Measurements from ENCODE around the gene KCNA2. TPM values are rescaled to one million over a fixed set of nuclear protein-coding genes. Genes with fewer than 3 reads are reported as not detected.

The KCNA2 gene
- total and polyA plus RNA-seq, 2 of the 13 experiments (the other 11 are each of a cell fraction or from before 2014, with no cell fraction given): not detected

DNA sequence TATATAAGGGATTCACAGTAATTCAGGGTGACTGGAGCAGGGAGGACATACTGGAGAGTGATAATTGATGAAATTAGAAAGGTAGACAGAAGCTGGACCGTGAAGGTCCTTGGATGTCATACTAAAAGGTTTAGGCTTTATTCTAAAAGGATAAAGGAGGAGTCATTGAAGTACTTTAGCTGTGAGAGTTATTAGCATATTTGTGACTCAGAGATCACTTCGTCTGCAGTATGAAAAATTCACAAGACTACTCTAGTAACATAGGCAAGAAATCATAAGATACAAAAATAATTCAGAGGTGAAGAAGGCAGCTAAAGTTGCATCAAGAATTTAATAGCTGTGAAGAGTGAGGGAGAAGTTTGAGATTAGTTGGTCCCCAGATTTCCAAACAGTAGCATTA lies 42.3 kb upstream of the KCNA2 start:
- FAIRE-seq: no peak
- POLR2A ChIA-PET: no interaction called here
- CTCF ChIA-PET (ENCODE audit: low intra/inter-chr PET ratio, low total read pairs): no interaction called here

More for the DNA sequence above, 42.3 kb upstream of the KCNA2 start:
- H3K9ac ChIP-seq (ENCODE audit: insufficient read depth, low read depth, low read length): no peak overlapping the region
- H3K36me3 ChIP-seq (replicated peaks in 1 of 2; ENCODE audit: control insufficient read depth in 1 of 2, insufficient read depth in 2 of 2, low read length in 2 of 2): no peaks in the 10 kb centered on the region
- no peaks in the 10 kb centered on the region for H4K20me1 ChIP-seq (ENCODE audit: insufficient read depth, low read length)
- no peak overlapping the region for H3K4me3 ChIP-seq (replicated peaks in 1 of 3; ENCODE audit: insufficient read depth in 1 of 3, low read depth in 2 of 3, low read length in 3 of 3)
- H3K27ac ChIP-seq (ENCODE audit: extremely low read length, insufficient read depth, low read length): no peak overlapping the region
- intact Hi-C loops (cut with micrococcal nuclease; ENCODE audit: unreplicated experiment): no loop called here
- TF ChIP-seq, protein P1, sequence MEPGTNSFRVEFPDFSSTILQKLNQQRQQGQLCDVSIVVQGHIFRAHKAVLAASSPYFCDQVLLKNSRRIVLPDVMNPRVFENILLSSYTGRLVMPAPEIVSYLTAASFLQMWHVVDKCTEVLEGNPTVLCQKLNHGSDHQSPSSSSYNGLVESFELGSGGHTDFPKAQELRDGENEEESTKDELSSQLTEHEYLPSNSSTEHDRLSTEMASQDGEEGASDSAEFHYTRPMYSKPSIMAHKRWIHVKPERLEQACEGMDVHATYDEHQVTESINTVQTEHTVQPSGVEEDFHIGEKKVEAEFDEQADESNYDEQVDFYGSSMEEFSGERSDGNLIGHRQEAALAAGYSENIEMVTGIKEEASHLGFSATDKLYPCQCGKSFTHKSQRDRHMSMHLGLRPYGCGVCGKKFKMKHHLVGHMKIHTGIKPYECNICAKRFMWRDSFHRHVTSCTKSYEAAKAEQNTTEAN (CRISPR knock-in tag; conservative IDR thresholded peaks at IDR 0.05): no peak
- no peak for TF ChIP-seq MIER3 (CRISPR knock-in tag; IDR thresholded peaks at IDR 0.05; ENCODE audit: borderline replicate concordance)
- TF ChIP-seq, protein P2, sequence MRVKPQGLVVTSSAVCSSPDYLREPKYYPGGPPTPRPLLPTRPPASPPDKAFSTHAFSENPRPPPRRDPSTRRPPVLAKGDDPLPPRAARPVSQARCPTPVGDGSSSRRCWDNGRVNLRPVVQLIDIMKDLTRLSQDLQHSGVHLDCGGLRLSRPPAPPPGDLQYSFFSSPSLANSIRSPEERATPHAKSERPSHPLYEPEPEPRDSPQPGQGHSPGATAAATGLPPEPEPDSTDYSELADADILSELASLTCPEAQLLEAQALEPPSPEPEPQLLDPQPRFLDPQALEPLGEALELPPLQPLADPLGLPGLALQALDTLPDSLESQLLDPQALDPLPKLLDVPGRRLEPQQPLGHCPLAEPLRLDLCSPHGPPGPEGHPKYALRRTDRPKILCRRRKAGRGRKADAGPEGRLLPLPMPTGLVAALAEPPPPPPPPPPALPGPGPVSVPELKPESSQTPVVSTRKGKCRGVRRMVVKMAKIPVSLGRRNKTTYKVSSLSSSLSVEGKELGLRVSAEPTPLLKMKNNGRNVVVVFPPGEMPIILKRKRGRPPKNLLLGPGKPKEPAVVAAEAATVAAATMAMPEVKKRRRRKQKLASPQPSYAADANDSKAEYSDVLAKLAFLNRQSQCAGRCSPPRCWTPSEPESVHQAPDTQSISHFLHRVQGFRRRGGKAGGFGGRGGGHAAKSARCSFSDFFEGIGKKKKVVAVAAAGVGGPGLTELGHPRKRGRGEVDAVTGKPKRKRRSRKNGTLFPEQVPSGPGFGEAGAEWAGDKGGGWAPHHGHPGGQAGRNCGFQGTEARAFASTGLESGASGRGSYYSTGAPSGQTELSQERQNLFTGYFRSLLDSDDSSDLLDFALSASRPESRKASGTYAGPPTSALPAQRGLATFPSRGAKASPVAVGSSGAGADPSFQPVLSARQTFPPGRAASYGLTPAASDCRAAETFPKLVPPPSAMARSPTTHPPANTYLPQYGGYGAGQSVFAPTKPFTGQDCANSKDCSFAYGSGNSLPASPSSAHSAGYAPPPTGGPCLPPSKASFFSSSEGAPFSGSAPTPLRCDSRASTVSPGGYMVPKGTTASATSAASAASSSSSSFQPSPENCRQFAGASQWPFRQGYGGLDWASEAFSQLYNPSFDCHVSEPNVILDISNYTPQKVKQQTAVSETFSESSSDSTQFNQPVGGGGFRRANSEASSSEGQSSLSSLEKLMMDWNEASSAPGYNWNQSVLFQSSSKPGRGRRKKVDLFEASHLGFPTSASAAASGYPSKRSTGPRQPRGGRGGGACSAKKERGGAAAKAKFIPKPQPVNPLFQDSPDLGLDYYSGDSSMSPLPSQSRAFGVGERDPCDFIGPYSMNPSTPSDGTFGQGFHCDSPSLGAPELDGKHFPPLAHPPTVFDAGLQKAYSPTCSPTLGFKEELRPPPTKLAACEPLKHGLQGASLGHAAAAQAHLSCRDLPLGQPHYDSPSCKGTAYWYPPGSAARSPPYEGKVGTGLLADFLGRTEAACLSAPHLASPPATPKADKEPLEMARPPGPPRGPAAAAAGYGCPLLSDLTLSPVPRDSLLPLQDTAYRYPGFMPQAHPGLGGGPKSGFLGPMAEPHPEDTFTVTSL (CRISPR knock-in tag; IDR thresholded peaks at IDR 0.05; ENCODE audit: borderline replicate concordance): no peak
- no peak for TF ChIP-seq CEBPB (IDR thresholded peaks at IDR 0.05; ENCODE audit: borderline replicate concordance, low read depth, low read length)
- no peak for TF ChIP-seq ZNF230 (CRISPR knock-in tag; IDR thresholded peaks at IDR 0.05)
- TF ChIP-seq CBFB (CRISPR knock-in tag; IDR thresholded peaks at IDR 0.05): no peak
- no peak for TF ChIP-seq ZKSCAN1 (IDR thresholded peaks at IDR 0.05; ENCODE audit: low read length)
- TF ChIP-seq SMAD3 (CRISPR knock-in tag; IDR thresholded peaks at IDR 0.05): no peak
- TF ChIP-seq, protein P3, sequence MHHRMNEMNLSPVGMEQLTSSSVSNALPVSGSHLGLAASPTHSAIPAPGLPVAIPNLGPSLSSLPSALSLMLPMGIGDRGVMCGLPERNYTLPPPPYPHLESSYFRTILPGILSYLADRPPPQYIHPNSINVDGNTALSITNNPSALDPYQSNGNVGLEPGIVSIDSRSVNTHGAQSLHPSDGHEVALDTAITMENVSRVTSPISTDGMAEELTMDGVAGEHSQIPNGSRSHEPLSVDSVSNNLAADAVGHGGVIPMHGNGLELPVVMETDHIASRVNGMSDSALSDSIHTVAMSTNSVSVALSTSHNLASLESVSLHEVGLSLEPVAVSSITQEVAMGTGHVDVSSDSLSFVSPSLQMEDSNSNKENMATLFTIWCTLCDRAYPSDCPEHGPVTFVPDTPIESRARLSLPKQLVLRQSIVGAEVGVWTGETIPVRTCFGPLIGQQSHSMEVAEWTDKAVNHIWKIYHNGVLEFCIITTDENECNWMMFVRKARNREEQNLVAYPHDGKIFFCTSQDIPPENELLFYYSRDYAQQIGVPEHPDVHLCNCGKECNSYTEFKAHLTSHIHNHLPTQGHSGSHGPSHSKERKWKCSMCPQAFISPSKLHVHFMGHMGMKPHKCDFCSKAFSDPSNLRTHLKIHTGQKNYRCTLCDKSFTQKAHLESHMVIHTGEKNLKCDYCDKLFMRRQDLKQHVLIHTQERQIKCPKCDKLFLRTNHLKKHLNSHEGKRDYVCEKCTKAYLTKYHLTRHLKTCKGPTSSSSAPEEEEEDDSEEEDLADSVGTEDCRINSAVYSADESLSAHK (CRISPR knock-in tag; IDR thresholded peaks at IDR 0.05; ENCODE audit: borderline replicate concordance): no peak
- no peak for TF ChIP-seq ZFP36 (IDR thresholded peaks at IDR 0.05; ENCODE audit: borderline replicate concordance, low read depth, low read length, partially characterized antibody)
- TF ChIP-seq SP2 (CRISPR knock-in tag; IDR thresholded peaks at IDR 0.05): no peak
- TF ChIP-seq KLF16 (CRISPR knock-in tag; IDR thresholded peaks at IDR 0.05): no peak
- no peak for TF ChIP-seq U2AF1 (optimal IDR thresholded peaks at IDR 0.05; ENCODE audit: low read depth, low read length)
- TF ChIP-seq, protein P4, sequence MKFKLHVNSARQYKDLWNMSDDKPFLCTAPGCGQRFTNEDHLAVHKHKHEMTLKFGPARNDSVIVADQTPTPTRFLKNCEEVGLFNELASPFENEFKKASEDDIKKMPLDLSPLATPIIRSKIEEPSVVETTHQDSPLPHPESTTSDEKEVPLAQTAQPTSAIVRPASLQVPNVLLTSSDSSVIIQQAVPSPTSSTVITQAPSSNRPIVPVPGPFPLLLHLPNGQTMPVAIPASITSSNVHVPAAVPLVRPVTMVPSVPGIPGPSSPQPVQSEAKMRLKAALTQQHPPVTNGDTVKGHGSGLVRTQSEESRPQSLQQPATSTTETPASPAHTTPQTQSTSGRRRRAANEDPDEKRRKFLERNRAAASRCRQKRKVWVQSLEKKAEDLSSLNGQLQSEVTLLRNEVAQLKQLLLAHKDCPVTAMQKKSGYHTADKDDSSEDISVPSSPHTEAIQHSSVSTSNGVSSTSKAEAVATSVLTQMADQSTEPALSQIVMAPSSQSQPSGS (CRISPR knock-in tag; IDR thresholded peaks at IDR 0.05): no peak
- ATAC-seq: no peak
- H3K9me3 ChIP-seq (ENCODE audit: low read length): no peaks in the 10 kb centered on the region
- DNase-seq (ENCODE audit: low spot score): no peak
- H3K4me2 ChIP-seq (ENCODE audit: low read depth, low read length): no peak overlapping the region
- no peak overlapping the region for H2AFZ ChIP-seq (ENCODE audit: low read length)
- no peaks in the 10 kb centered on the region for H3K4me1 ChIP-seq (ENCODE audit: insufficient read depth, low read length)
- no TSS peak for BruUV-seq (replicated peaks)
- no peaks in the 10 kb centered on the region for H3K79me2 ChIP-seq (ENCODE audit: insufficient read depth, low read length)
- H3K27me3 ChIP-seq (ENCODE audit: control insufficient read depth in 1 of 2, insufficient read depth in 2 of 2, low read length in 2 of 2): no peaks in the 10 kb centered on the region
- WGBS (ENCODE audit: low lambda C conversion rate): 2% methylated on average over 2 of the region's 2 CpGs
- in situ Hi-C loops (cut with HindIII; ENCODE audit: extremely low pct_ligation_motif_present, low pct_unique_long_range_greater_than_20kb): no loop called here
